Mononuclear cell (primary cell): ENCODE results near the gene MRPL20. TPM values are rescaled to one million over a fixed set of nuclear protein-coding genes. Genes with fewer than 3 reads are reported as not detected.

Experiments used
- H3K27me3 ChIP-seq: 2 replicates; pipeline ENCODE4 v1.6.0; 2011; ENCODE audit warnings: low read length, control low read depth; ENCODE audit not compliant: insufficient read depth
- H3K4me1 ChIP-seq: 2 replicates; pipeline ENCODE4 v1.5.1; 2011; ENCODE audit warnings: mild to moderate bottlenecking, low read length, control low read depth; ENCODE audit not compliant: insufficient read depth
- H3K4me3 ChIP-seq: 2 replicates; pipeline ENCODE4 v1.5.1; 2011; ENCODE audit warnings: mild to moderate bottlenecking, low read length, moderate library complexity
- H3K9me3 ChIP-seq: 2 replicates; pipeline ENCODE4 v1.5.1; 2011; ENCODE audit warnings: low read depth, mild to moderate bottlenecking, control low read depth, low read length
- total RNA-seq: library from RNA; depleted of rRNA; stranded (reverse); fragments of >200 nt; gene quantifications from one replicate; pipeline ENCODE4 v1.2.3, GENCODE V29; 2012

Gene MRPL20
- total RNA-seq, 1 donor = 39.5 TPM

DNA sequence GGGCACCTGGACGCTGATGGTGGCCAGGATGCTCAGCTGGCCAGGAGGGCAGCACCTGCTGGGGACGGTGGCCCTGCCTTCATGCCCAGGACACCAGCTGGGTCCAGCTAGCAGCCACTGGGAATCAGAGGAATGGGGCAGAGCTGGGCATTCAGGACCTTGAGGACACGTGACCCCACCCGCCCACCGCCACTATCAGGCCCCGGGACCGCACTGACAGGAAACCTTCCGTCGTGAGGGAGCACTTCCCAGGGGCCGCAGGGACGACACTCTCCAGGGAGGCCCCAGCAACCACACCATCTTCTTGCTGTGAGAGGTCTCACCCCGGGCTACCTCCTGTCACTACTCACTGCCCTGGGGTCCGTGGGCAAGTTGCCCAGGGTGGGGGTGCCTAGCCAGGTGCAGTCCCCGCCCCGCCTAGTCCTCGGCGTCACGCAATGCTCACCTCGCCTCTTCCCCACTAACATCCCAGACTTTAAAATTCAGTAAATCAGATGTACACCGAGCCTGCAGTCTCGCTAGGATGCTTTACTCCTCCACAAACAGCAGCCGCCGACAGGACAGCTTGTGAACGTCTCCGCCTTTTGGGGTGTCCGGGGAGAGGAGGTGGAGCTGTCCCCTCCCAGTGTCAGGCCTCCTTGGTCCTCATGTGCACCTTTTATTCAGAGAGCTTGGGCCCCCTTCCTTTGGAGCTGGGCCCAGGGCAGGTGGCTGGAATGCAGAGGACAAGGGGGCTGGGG, 33.3 kb upstream of the MRPL20 start:
- peaks cover 6% of the 10 kb centered on the region for H3K4me1 ChIP-seq
- H3K27me3 ChIP-seq = peaks cover 16% of the 10 kb centered on the region
- H3K4me3 ChIP-seq = no peak overlapping the region
- no peaks in the 10 kb centered on the region for H3K9me3 ChIP-seq

GRCh38 chr1:1439546-1440261, 32.6 kb upstream of the MRPL20 start:
- H3K27me3 ChIP-seq = peaks cover 22% of the 10 kb centered on the region
- no peaks in the 10 kb centered on the region for H3K9me3 ChIP-seq
- peaks cover 13% of the 10 kb centered on the region for H3K4me1 ChIP-seq
- H3K4me3 ChIP-seq = no peak overlapping the region

DNA sequence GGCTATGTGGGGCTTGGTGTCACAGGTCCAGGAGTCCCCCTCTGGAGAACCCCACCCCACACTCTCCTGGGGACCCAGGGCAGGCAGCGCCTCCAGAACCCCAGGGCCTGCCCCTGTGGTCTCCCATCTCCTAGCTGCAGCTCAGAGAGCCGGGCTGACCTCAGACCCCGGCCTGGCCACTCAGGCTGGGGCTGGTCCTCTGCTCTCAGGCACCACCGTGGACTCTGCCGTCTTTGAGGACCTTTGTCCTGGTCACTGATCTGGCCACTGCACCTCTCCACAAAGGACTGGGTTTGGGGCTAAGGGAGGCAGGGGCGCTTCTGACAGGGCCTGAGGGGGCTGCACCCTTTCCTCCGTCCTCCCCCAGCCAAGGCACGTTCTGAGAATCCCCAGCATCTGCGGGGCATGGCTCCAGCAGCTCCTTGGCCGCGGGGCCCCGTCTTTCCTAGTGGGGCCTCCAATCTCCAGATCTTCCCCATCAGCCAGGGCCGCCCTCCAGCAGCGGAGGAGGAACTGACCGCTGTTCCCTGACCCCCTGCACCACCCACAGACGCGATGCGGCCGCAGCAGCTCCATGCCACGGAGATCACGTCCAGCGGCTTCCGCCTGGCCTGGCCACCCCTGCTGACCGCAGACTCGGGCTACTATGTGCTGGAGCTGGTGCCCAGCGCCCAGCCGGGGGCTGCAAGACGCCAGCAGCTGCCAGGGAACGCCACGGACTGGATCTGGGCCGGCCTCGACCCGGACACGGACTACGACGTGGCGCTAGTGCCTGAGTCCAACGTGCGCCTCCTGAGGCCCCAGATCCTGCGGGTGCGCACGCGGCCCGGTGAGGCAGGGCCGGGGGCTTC, 31.7 kb upstream of the MRPL20 start:
- peaks cover 17% of the 10 kb centered on the region for H3K4me1 ChIP-seq
- no peak overlapping the region for H3K4me3 ChIP-seq
- H3K9me3 ChIP-seq = no peaks in the 10 kb centered on the region
- peaks cover 28% of the 10 kb centered on the region for H3K27me3 ChIP-seq

- Histone ChIP-seq H3K9me3 (no peaks in the 10 kb centered on the region), H3K27me3 (peaks cover 31% of the 10 kb centered on the region)
These were observed 30.8 kb upstream of the MRPL20 start for GRCh38 chr1:1437904-1438376.

DNA sequence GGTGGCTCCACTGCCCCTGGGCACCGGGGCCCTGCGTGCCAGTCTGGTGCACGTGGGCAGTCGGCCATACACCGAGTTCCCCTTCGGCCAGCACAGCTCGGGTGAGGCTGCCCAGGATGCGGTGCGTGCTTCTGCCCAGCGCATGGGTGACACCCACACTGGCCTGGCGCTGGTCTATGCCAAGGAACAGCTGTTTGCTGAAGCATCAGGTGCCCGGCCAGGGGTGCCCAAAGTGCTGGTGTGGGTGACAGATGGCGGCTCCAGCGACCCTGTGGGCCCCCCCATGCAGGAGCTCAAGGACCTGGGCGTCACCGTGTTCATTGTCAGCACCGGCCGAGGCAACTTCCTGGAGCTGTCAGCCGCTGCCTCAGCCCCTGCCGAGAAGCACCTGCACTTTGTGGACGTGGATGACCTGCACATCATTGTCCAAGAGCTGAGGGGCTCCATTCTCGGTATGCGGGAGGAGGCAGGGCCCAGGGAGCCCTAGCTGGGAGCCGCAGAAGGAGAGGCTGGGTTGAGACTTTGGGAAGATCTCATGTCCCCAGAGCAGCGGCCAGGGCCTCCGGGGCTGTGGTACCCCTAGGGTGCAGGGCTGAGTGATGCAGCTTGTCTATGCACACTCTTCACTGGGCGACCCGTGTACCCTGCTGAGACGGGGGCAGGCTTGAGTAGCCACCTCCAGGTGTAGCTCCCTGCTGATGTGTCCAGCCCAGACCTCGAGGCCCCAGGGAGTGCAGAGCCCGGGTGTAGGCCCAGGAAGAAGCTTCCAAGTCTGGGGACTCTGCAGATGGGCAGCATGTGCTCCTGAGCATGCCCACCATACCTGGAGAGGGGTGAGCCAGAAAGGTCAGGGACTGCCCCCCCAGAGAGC, 30.2 kb upstream of the MRPL20 start:
- Histone ChIP-seq H3K4me1 (peaks cover 17% of the 10 kb centered on the region), H3K4me3 (no peak overlapping the region), H3K27me3 (peaks cover 31% of the 10 kb centered on the region), H3K9me3 (no peaks in the 10 kb centered on the region)

More at GRCh38 chr1:1437904-1438376, 30.8 kb upstream of the MRPL20 start:
- H3K4me3 ChIP-seq = no peak overlapping the region
- peaks cover 17% of the 10 kb centered on the region for H3K4me1 ChIP-seq

DNA sequence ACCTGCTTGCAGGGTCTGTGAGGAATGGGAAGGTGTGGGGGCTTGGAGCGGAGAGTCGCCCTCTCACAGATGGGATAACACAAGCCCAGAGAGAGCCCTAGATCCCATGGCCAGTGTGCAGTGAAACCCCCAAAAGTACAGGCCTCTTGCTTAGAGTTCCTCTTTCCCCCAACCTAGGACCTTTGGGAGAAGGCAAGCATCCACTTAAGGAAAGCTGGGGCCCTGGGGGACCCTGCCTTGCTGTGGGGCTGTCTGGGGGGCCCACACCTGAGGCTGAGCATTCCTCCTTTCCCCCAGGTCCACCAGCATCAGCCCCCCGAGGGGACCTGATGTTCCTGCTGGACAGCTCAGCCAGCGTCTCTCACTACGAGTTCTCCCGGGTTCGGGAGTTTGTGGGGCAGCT, 29.5 kb upstream of the MRPL20 start:
- Histone ChIP-seq H3K9me3 (no peaks in the 10 kb centered on the region), H3K4me3 (no peak overlapping the region), H3K4me1 (peaks cover 17% of the 10 kb centered on the region), H3K27me3 (peaks cover 31% of the 10 kb centered on the region)

GRCh38 chr1:1435911-1436629, 29.0 kb upstream of the MRPL20 start:
- Histone ChIP-seq H3K4me1 (peaks cover 17% of the 10 kb centered on the region), H3K27me3 (peaks cover 31% of the 10 kb centered on the region), H3K4me3 (no peak overlapping the region), H3K9me3 (no peaks in the 10 kb centered on the region)

GRCh38 chr1:1435106-1435903, 28.2 kb upstream of the MRPL20 start, which contains the start of gene VWA1:
Gene VWA1, plus strand, starts transcription at chr1:1435690. Its CDS starts 59 bp downstream, at chr1:1435749.
- H3K27me3 ChIP-seq = peaks cover 31% of the 10 kb centered on the region
- no peak within 1 kb of the TSS for H3K4me3 ChIP-seq
- H3K9me3 ChIP-seq = no peaks in the 10 kb centered on the region
- peaks cover 17% of the 10 kb centered on the region for H3K4me1 ChIP-seq

DNA sequence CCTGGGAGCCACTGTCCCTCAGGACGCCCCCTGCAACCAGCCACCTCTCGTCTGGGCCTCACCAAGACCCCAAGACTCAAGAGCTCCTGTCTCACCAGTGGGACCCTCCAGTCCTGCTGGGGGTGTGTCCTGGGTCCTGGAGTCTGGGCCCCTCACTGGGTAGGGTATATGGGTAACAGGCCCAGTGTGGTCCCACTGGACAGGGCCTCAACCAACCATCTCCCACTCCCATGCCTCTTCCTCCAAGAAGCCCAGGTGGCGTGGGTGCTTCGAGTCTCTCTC, 27.7 kb upstream of the MRPL20 start:
- H3K4me3 ChIP-seq = no peak overlapping the region
- peaks cover 17% of the 10 kb centered on the region for H3K4me1 ChIP-seq
- peaks cover 31% of the 10 kb centered on the region for H3K27me3 ChIP-seq
- no peaks in the 10 kb centered on the region for H3K9me3 ChIP-seq

- no peak overlapping the region for H3K4me3 ChIP-seq
- H3K9me3 ChIP-seq = no peaks in the 10 kb centered on the region
- H3K27me3 ChIP-seq = peaks cover 31% of the 10 kb centered on the region
- peaks cover 17% of the 10 kb centered on the region for H3K4me1 ChIP-seq
These were observed 27.2 kb upstream of the MRPL20 start for GRCh38 chr1:1434131-1434823.

GRCh38 chr1:1433804-1434130, 26.7 kb upstream of the MRPL20 start:
- H3K4me3 ChIP-seq = no peak overlapping the region
- peaks cover 17% of the 10 kb centered on the region for H3K4me1 ChIP-seq
- H3K27me3 ChIP-seq = peaks cover 31% of the 10 kb centered on the region

DNA sequence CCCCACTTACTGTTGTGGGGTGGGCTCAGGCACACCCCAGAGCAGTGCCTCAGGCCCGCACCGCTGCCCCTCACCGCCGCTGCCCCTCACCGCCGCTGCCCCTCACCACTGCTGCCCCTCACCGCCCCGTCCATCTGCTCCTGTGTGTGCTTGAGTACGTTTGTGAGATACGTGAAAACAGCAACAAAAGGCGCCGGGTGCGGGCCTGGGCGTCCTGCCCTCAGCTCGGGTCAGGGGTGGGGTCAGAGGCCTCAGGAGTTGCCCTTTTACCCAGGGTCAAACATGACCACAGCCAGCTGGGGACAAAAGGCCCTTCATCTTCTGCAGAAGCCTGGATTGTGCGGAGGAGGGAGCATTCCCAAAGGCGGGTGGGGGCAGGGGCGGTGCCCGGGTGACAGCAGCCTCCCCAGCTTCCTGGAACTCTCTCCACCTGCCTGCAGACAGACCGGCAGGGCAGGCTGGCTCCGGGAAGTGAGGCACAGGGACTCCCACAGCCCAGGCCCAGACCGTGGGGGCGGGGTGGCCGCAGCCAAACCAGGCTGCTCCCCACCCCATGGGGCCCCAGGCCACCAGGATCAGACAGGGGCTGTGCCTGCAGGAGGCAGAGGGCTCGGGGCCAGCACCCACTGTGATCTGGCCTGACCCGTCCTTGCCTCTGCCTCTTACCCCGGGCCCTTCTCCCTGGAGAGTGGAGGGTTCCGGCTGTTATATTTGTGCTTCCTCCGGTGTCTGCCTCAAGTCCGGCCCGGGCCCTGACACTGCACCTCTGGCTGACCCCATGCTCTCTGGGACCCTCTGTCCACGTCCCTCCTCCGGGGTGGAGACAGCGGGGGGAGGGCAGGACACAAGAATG, 26.1 kb upstream of the MRPL20 start:
- Histone ChIP-seq H3K4me1 (peaks cover 17% of the 10 kb centered on the region), H3K27me3 (peaks cover 31% of the 10 kb centered on the region), H3K4me3 (no peak overlapping the region), H3K9me3 (no peaks in the 10 kb centered on the region)

More at GRCh38 chr1:1433804-1434130, 26.7 kb upstream of the MRPL20 start:
- no peaks in the 10 kb centered on the region for H3K9me3 ChIP-seq
